ENCODE measurements around the gene SPECC1.

DNA sequence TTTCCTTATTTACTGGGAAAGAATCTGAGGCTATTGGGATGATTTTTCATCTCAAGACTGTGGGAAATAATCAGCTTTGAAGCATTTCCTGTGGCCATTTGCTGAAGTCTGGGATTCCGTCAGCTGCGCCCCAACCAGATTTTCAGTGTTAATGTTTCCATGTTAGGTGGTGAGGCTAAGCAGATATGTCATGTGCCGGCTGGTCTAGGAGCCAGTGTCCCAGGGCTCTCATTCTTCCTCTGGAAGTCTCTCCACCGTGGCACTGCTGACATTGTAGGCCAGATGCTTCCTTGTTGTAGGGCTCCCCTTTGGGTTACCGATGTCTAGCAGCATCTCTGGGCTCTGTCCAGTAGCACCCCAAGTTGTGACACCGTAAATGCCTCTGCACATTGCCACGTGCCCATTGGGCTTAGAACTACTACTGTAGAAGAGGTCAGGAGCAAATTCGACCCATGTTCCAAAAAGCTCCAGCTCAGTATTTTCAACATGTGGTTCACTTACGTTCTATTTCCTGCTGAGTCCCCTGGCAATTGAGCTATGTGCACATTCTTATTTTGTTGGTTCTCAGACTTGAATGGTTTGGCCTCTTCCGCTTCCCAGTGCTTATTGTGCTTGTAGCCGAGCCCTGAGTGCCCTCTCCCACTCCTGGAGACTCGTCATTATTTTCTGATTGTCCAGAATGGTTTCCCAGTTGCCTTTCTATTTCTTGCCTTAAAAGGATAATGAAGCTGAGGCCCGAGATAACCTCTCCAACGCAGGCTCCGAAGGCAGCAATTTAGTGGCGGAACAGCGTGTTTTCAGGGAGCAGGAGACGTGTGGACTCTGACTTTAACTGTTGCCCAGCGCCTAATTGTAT lies 82.2 kb downstream of the SPECC1 start:
- TF ChIP-seq, protein P1, sequence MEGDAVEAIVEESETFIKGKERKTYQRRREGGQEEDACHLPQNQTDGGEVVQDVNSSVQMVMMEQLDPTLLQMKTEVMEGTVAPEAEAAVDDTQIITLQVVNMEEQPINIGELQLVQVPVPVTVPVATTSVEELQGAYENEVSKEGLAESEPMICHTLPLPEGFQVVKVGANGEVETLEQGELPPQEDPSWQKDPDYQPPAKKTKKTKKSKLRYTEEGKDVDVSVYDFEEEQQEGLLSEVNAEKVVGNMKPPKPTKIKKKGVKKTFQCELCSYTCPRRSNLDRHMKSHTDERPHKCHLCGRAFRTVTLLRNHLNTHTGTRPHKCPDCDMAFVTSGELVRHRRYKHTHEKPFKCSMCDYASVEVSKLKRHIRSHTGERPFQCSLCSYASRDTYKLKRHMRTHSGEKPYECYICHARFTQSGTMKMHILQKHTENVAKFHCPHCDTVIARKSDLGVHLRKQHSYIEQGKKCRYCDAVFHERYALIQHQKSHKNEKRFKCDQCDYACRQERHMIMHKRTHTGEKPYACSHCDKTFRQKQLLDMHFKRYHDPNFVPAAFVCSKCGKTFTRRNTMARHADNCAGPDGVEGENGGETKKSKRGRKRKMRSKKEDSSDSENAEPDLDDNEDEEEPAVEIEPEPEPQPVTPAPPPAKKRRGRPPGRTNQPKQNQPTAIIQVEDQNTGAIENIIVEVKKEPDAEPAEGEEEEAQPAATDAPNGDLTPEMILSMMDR (IDR thresholded peaks at IDR 0.05), result no peak
- no peak for TF ChIP-seq POLR2A (IDR thresholded peaks at IDR 0.05)
